BLaER1 treated with 17β-estradiol and CSF1 and Interleukin-3, amounts not matched to agents 10 nM and 100 nM (cell line): Measurements from ENCODE around the gene RCE1.

Source experiments
- H3K27ac ChIP-seq, 11 experiments: shearing (Covaris generic); formaldehyde crosslinking; 2 replicates each; pipeline ENCODE4 v1.8.1; 2022
- H3K27me3 ChIP-seq, 11 experiments: shearing (Covaris generic); formaldehyde crosslinking; 2 replicates each; pipeline ENCODE4 v1.8.1; 2022
- H3K36me3 ChIP-seq, 11 experiments: shearing (Covaris generic); formaldehyde crosslinking; 2 replicates each; pipeline ENCODE4 v1.8.1; 2022
- H3K4me1 ChIP-seq, 10 experiments: shearing (Covaris generic); formaldehyde crosslinking; 2 replicates each; pipeline ENCODE4 v1.8.1; 2022
- H3K4me2 ChIP-seq, 11 experiments: shearing (Covaris generic); formaldehyde crosslinking; 2 replicates each; pipeline ENCODE4 v1.8.1; 2022
- H3K4me3 ChIP-seq, 10 experiments: shearing (Covaris generic); formaldehyde crosslinking; 2 replicates each; pipeline ENCODE4 v1.8.1; 2022
- H3K9ac ChIP-seq, 11 experiments: shearing (Covaris generic); formaldehyde crosslinking; 2 replicates each; pipeline ENCODE4 v1.8.1; 2022
- H3K9me3 ChIP-seq, 11 experiments: shearing (Covaris generic); formaldehyde crosslinking; replicated peaks in 1 of 11; 2 replicates each; pipeline ENCODE4 v1.8.1; 2022
- H4K20me1 ChIP-seq, 11 experiments: shearing (Covaris generic); formaldehyde crosslinking; 2 replicates each; pipeline ENCODE4 v1.8.1; 2022
- Cebpa-rat ChIP-seq, 11 experiments: shearing (Covaris generic); IDR thresholded peaks; 2 replicates each; pipeline ENCODE4 v1.8.1; 2022

The RCE1 gene

GRCh38 chr11:66852466-66853241, 9.4 kb downstream of the RCE1 start:
- peaks cover 0 to 4% (median 3%) of the 10 kb centered on the region in 11 experiments; a peak in 15 of 22 replicates for H4K20me1 ChIP-seq
- no peaks in the 10 kb centered on the region for H3K9me3 ChIP-seq
- peak overlapping the region in 6 of 11 experiments; percentile 50 to 99 (median 71); a peak in 11 of 22 replicates for H3K9ac ChIP-seq
- peak overlapping the region in 9 of 11 experiments; percentile 53 to 100 (median 99); a peak in 18 of 22 replicates for H3K27ac ChIP-seq
- peak overlapping the region; percentile 45 to 99 (median 70) for H3K4me2 ChIP-seq
- peaks cover 49 to 59% (median 54%) of the 10 kb centered on the region in 10 experiments for H3K4me1 ChIP-seq
- H3K4me3 ChIP-seq: no peak overlapping the region
- H3K36me3 ChIP-seq: peaks cover 8 to 31% (median 19%) of the 10 kb centered on the region in 11 experiments
- H3K27me3 ChIP-seq: no peaks in the 10 kb centered on the region
- TF ChIP-seq Cebpa-rat (IDR thresholded peaks at IDR 0.05): no peak

GRCh38 chr11:66853242-66854229, 10.3 kb downstream of the RCE1 start:
- Histone ChIP-seq H3K27ac (peak overlapping the region in 9 of 11 experiments; percentile 6 to 100 (median 99); a peak in 17 of 22 replicates), H3K9me3 (no peaks in the 10 kb centered on the region), H3K4me2 (peak overlapping the region; percentile 10 to 99 (median 90); a peak in 17 of 22 replicates), H3K4me3 (no peak overlapping the region), H4K20me1 (peaks cover 0 to 13% (median 11%) of the 10 kb centered on the region in 11 experiments; a peak in 19 of 22 replicates), H3K9ac (peak overlapping the region in 6 of 11 experiments; percentile 29 to 99 (median 70); a peak in 10 of 22 replicates), H3K36me3 (peaks cover 7 to 31% (median 18%) of the 10 kb centered on the region in 11 experiments), H3K4me1 (peaks cover 58 to 68% (median 62%) of the 10 kb centered on the region in 10 experiments), H3K27me3 (no peaks in the 10 kb centered on the region)
- no peak for TF ChIP-seq Cebpa-rat (IDR thresholded peaks at IDR 0.05)

GRCh38 chr11:66854231-66854661, 11.0 kb downstream of the RCE1 start:
- Histone ChIP-seq H3K9ac (peak overlapping the region in 8 of 11 experiments; percentile 94 to 100 (median 99); a peak in 15 of 22 replicates), H3K4me3 (no peak overlapping the region), H3K27me3 (no peaks in the 10 kb centered on the region), H3K4me1 (peaks cover 65 to 75% (median 69%) of the 10 kb centered on the region in 10 experiments), H3K27ac (peak overlapping the region in 8 of 11 experiments; percentile 96 to 100 (median 99); a peak in 17 of 22 replicates), H4K20me1 (peaks cover 0 to 20% (median 19%) of the 10 kb centered on the region in 11 experiments; a peak in 21 of 22 replicates), H3K36me3 (peaks cover 14 to 31% (median 18%) of the 10 kb centered on the region in 11 experiments), H3K4me2 (peak overlapping the region; percentile 82 to 100 (median 96); a peak in 19 of 22 replicates), H3K9me3 (no peaks in the 10 kb centered on the region)
- no peak for TF ChIP-seq Cebpa-rat (IDR thresholded peaks at IDR 0.05)

- Histone ChIP-seq H3K36me3 (peaks cover 18 to 31% (median 22%) of the 10 kb centered on the region in 11 experiments), H3K4me3 (peak overlapping the region in 1 of 10 experiments; percentile 16; a peak in 1 of 20 replicates), H4K20me1 (peaks cover 0 to 25% (median 24%) of the 10 kb centered on the region in 11 experiments; a peak in 21 of 22 replicates), H3K27ac (peak overlapping the region in 10 of 11 experiments; percentile 75 to 100 (median 99); a peak in 19 of 22 replicates), H3K4me1 (peaks cover 70 to 80% (median 74%) of the 10 kb centered on the region in 10 experiments), H3K9me3 (no peaks in the 10 kb centered on the region), H3K27me3 (no peaks in the 10 kb centered on the region), H3K4me2 (peak overlapping the region; percentile 82 to 100 (median 96)), H3K9ac (peak overlapping the region in 9 of 11 experiments; percentile 89 to 100 (median 99); a peak in 16 of 22 replicates)
- TF ChIP-seq Cebpa-rat (IDR thresholded peaks at IDR 0.05): no peak
Measured at GRCh38 chr11:66854729-66855211, 11.5 kb downstream of the RCE1 start.

- Histone ChIP-seq H3K9ac (peak overlapping the region; percentile 89 to 100 (median 98)), H3K9me3 (no peaks in the 10 kb centered on the region), H3K4me3 (peak overlapping the region; percentile 80 to 98 (median 91)), H3K27me3 (no peaks in the 10 kb centered on the region), H3K36me3 (peaks cover 9 to 34% (median 32%) of the 10 kb centered on the region in 11 experiments; a peak in 21 of 22 replicates), H3K27ac (peak overlapping the region; percentile 75 to 100 (median 99)), H4K20me1 (peaks cover 9 to 36% (median 34%) of the 10 kb centered on the region in 11 experiments; a peak in 21 of 22 replicates), H3K4me1 (peaks cover 75 to 85% (median 80%) of the 10 kb centered on the region in 10 experiments), H3K4me2 (peak overlapping the region; percentile 86 to 100 (median 98))
- peak in 7 of 11 experiments; percentile 29 to 78 (median 68); a peak in 10 of 22 replicates for TF ChIP-seq Cebpa-rat (IDR thresholded peaks at IDR 0.05)
Measured at GRCh38 chr11:66855574-66856495, 12.6 kb downstream of the RCE1 start.

GRCh38 chr11:66856496-66857233, 13.4 kb downstream of the RCE1 start, which contains the start of gene LRFN4:
Gene LRFN4, plus strand, starts transcription at chr11:66857064. Its CDS starts 681 bp downstream, at chr11:66857745.
- Histone ChIP-seq H3K4me1 (peaks cover 67 to 84% (median 76%) of the 10 kb centered on the region in 10 experiments), H3K27ac (peak within 1 kb of the TSS; percentile 75 to 100 (median 99)), H3K4me2 (peak within 1 kb of the TSS; percentile 86 to 100 (median 98)), H3K27me3 (no peaks in the 10 kb centered on the region), H3K36me3 (peaks cover 9 to 39% (median 35%) of the 10 kb centered on the region in 11 experiments; a peak in 21 of 22 replicates), H4K20me1 (peaks cover 13 to 43% (median 40%) of the 10 kb centered on the region in 11 experiments; a peak in 21 of 22 replicates), H3K9me3 (no peaks in the 10 kb centered on the region), H3K9ac (peak within 1 kb of the TSS; percentile 89 to 100 (median 98)), H3K4me3 (peak within 1 kb of the TSS; percentile 80 to 98 (median 91))
- TF ChIP-seq Cebpa-rat (IDR thresholded peaks at IDR 0.05): no peak
